Measurements from ENCODE around the gene NUAK2. TPM values are rescaled to one million over a fixed set of nuclear protein-coding genes. Genes with fewer than 3 reads are reported as not detected.

Gene NUAK2
- total and polyA plus RNA-seq, 4 donors = 1.3 to 2.8 (median 1.6) TPM

DNA sequence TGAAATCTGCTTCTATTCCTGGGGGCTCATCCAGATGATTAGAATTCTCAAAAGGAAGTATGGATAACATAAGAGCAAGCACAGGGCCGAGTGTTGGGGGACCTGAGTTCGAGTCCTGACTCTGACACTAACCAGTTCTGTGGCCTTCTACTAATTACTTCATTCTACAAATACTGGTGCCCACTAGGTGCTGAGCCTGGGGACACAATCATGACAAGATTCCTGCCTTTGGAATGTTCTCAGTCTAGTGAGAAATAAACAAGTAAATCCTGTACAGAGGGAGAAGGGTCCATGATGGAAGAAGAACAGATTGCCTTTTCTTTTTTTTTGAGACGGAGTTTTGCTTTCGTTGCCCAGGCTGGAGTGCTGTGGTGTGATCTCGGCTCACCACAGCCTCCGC is 2.2 kb upstream of the NUAK2 start:
- peaks cover 18% of the 10 kb centered on the region for H3K4me1 ChIP-seq (ENCODE audit: control insufficient read depth, insufficient read depth, low read length)
- no CpG with 5 or more reads among the region's 6 CpGs for WGBS (ENCODE audit: insufficient coverage)

DNA sequence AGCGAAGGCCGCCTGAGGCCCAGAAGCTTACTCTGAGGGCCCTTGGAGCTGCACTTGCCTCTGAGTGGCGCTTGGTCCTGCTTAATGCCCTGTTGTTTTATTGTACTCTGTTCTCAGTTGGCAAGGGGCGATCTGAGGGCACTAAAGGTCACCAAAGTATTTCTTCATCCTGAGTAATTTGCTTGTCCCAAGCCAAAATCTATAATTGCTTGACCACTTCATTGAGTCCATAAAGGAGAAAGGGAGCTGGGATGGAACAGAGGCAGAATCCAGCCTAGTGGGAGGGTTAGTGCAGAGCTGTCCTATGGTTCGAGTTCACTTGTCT is 376 bp upstream of the NUAK2 start:
- Histone ChIP-seq H3K27me3 (ENCODE audit: control insufficient read depth, insufficient read depth, low read length) (no peaks in the 10 kb centered on the region), H3K36me3 (ENCODE audit: control insufficient read depth, insufficient read depth, low read length) (no peaks in the 10 kb centered on the region), H3K9me3 (ENCODE audit: control insufficient read depth, insufficient read depth, low read length) (no peaks in the 10 kb centered on the region), H3K4me1 (ENCODE audit: control insufficient read depth, insufficient read depth, low read length) (peaks cover 31% of the 10 kb centered on the region), H3K4me3 (ENCODE audit: low read depth, low read length) (peak overlapping the region; percentile 93), H3K27ac (ENCODE audit: low read depth, low read length) (peak overlapping the region; percentile 72)
- 4% methylated on average over 3 of the region's 5 CpGs for WGBS (ENCODE audit: insufficient coverage)
- DNase-seq (ENCODE audit: low read depth in 4 of 6, low spot score in 6 of 6) = no peak

More for the DNA sequence above, 2.2 kb upstream of the NUAK2 start:
- Histone ChIP-seq H3K27ac (ENCODE audit: low read depth, low read length) (no peak overlapping the region), H3K27me3 (ENCODE audit: control insufficient read depth, insufficient read depth, low read length) (no peaks in the 10 kb centered on the region), H3K36me3 (ENCODE audit: control insufficient read depth, insufficient read depth, low read length) (no peaks in the 10 kb centered on the region), H3K4me3 (ENCODE audit: low read depth, low read length) (no peak overlapping the region), H3K9me3 (ENCODE audit: control insufficient read depth, insufficient read depth, low read length) (no peaks in the 10 kb centered on the region)
- no peak for DNase-seq (ENCODE audit: low read depth in 4 of 6, low spot score in 6 of 6)

DNA sequence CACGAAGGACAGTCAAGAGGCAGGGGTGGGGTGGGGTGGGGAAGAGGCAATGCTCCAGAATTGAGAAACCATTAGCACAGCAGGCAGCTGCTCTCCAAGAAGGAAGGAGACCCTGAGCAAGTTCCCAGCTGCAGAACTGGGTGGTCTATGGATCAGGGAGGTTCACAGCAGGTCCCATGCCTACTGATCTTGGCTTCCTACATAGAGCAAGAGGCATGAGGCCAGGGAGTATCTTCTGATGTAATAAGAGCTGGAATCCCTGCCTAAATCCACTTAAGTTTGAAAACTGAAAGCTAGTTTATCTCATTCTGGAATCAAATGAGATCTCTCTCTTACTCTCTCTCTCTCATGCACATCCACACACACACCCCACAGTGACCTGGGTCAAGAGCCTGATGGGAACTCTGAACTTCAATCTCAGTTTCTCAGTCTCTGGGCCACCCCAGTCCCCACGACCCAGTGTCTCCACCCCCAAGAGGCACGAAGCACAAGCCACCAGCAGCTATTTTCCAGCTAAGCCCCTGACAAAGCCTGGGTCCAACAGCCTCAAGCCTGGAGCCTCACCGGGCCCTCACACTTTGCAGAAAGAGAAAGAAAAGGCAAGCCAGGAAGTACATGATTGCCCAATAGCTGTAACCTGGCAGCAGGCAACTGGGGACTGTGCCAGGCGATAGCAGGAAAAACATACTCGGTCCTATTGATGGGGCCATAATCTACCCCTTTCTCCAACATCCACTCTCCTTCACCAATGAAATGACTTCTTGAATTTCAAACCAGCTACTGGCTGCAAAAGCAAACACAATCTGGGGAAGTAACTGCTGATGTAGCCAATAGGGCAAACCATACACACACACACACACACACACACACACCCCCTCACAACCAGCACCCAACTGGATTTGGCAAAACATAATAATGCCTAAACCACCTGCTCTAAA is 2.2 kb downstream of the NUAK2 start:
- peaks cover 30% of the 10 kb centered on the region for H3K4me1 ChIP-seq (ENCODE audit: control insufficient read depth, insufficient read depth, low read length)
- DNase-seq (ENCODE audit: low read depth in 4 of 6, low spot score in 6 of 6) = peak in 2 of 6 donors; percentile 44 to 46
- 30% methylated on average over 5 of the region's 6 CpGs for WGBS (ENCODE audit: insufficient coverage)
- H3K4me3 ChIP-seq (ENCODE audit: low read depth, low read length) = no peak overlapping the region
- no peak overlapping the region for H3K27ac ChIP-seq (ENCODE audit: low read depth, low read length)
- H3K27me3 ChIP-seq (ENCODE audit: control insufficient read depth, insufficient read depth, low read length) = no peaks in the 10 kb centered on the region
- no peaks in the 10 kb centered on the region for H3K36me3 ChIP-seq (ENCODE audit: control insufficient read depth, insufficient read depth, low read length)
- no peaks in the 10 kb centered on the region for H3K9me3 ChIP-seq (ENCODE audit: control insufficient read depth, insufficient read depth, low read length)

DNA sequence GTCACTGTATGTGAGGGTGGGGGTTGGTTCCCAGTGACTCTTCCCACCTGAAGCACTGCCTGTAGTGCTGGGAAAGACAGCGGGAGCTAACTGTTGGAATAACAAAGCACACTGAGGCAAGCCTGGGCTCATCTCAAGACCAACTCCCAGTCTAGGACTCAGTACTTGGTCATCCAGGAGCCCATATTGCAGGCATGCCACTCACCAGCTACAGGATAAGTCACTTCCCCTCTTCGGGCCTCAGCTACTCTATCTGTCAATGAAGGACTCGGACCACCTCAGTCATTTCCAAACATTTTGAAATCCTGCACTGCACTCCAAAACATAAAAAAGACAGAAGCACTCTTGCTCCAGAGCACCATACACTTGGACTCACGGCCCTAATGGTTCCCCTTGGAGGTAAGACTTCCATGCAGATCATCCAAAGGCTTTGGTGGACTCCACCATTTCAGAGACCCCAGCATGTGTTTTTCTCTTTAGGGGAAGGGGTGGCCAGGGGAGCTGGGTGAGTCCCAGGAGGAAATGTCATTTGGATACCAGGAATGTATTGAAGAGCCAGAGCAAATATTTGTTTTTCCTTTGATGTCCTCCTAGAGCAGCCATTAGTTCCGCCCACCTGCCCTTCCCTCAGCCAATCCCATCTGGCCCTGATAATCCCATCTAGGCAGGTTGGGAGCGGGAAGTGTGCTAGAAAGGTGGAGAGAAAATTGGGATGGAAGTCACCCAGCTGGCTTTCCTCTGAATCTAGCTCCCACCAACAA is 3.1 kb downstream of the NUAK2 start:
- 76% methylated on average over 5 of the region's 6 CpGs for WGBS (ENCODE audit: insufficient coverage)

DNA sequence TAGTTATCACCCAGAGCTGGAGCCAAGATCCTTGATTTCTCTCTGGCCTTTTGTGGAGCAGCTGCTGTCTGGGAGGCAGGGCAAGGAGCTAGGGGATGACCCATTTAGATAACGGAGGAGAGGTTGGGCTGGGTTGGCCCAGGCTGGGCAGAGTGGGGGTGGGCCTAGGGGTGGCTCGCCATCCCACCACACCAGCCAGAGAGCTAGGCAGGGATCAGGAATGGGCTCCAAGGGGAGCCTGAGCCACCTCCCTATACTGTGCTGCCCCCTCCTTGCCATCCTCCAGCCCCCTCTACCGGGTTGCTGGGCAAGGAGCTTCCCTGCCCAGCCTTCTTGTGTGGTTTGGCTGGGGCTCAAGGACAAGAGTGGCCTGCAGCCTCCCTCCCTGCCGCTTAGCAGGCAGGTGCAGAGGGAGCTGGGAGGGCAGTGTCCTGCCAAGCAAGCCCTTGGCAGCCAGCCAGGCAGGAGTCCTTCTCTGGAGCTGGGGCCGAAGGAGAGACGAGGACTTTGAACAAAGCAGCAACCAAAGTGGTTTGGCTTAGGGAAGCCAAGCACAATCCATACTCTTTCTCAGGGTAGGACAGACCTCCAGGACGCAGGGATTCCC is 4.1 kb downstream of the NUAK2 start:
- H3K4me3 ChIP-seq (ENCODE audit: low read depth, low read length) = no peak overlapping the region
- 21% methylated on average over 3 of the region's 7 CpGs for WGBS (ENCODE audit: insufficient coverage)
- H3K9me3 ChIP-seq (ENCODE audit: control insufficient read depth, insufficient read depth, low read length) = no peaks in the 10 kb centered on the region
- no peaks in the 10 kb centered on the region for H3K36me3 ChIP-seq (ENCODE audit: control insufficient read depth, insufficient read depth, low read length)
- H3K4me1 ChIP-seq (ENCODE audit: control insufficient read depth, insufficient read depth, low read length) = peaks cover 43% of the 10 kb centered on the region
- H3K27ac ChIP-seq (ENCODE audit: low read depth, low read length) = peak overlapping the region; percentile 36
- no peaks in the 10 kb centered on the region for H3K27me3 ChIP-seq (ENCODE audit: control insufficient read depth, insufficient read depth, low read length)
- peak in 2 of 6 donors; percentile 81 to 84 for DNase-seq (ENCODE audit: low read depth in 4 of 6, low spot score in 6 of 6)

More for the DNA sequence above, 3.1 kb downstream of the NUAK2 start:
- Histone ChIP-seq H3K36me3 (ENCODE audit: control insufficient read depth, insufficient read depth, low read length) (no peaks in the 10 kb centered on the region), H3K4me3 (ENCODE audit: low read depth, low read length) (no peak overlapping the region), H3K27me3 (ENCODE audit: control insufficient read depth, insufficient read depth, low read length) (no peaks in the 10 kb centered on the region), H3K4me1 (ENCODE audit: control insufficient read depth, insufficient read depth, low read length) (peaks cover 39% of the 10 kb centered on the region), H3K9me3 (ENCODE audit: control insufficient read depth, insufficient read depth, low read length) (no peaks in the 10 kb centered on the region), H3K27ac (ENCODE audit: low read depth, low read length) (no peak overlapping the region)
- DNase-seq (ENCODE audit: low read depth in 4 of 6, low spot score in 6 of 6) = no peak

DNA sequence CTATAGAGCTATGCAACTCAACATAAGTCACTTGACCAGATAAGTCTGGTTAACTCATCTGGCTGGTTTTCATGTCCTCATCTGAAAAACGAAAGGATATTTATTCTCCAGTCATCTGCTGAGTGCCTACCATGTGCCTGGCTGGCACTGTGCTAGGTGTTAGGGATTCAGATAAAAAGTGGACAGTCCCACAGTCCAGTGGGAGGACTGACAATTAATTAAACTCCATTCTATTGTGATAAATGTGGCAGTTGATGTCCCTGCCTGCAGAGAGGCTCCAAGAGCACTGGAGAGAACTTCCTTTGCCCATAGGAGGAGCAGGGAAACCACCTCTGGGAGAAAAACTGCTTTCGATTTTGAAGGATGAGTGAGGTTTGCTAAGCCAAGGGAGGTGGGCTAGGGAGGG is 5.4 kb downstream of the NUAK2 start:
- no peak for DNase-seq (ENCODE audit: low read depth in 4 of 6, low spot score in 6 of 6)
- H3K36me3 ChIP-seq (ENCODE audit: control insufficient read depth, insufficient read depth, low read length) = no peaks in the 10 kb centered on the region
- 39% methylated on average over 2 of the region's 2 CpGs for WGBS (ENCODE audit: insufficient coverage)
- no peaks in the 10 kb centered on the region for H3K27me3 ChIP-seq (ENCODE audit: control insufficient read depth, insufficient read depth, low read length)
- no peak overlapping the region for H3K27ac ChIP-seq (ENCODE audit: low read depth, low read length)
- H3K9me3 ChIP-seq (ENCODE audit: control insufficient read depth, insufficient read depth, low read length) = no peaks in the 10 kb centered on the region
- no peak overlapping the region for H3K4me3 ChIP-seq (ENCODE audit: low read depth, low read length)
- H3K4me1 ChIP-seq (ENCODE audit: control insufficient read depth, insufficient read depth, low read length) = peaks cover 36% of the 10 kb centered on the region

DNA sequence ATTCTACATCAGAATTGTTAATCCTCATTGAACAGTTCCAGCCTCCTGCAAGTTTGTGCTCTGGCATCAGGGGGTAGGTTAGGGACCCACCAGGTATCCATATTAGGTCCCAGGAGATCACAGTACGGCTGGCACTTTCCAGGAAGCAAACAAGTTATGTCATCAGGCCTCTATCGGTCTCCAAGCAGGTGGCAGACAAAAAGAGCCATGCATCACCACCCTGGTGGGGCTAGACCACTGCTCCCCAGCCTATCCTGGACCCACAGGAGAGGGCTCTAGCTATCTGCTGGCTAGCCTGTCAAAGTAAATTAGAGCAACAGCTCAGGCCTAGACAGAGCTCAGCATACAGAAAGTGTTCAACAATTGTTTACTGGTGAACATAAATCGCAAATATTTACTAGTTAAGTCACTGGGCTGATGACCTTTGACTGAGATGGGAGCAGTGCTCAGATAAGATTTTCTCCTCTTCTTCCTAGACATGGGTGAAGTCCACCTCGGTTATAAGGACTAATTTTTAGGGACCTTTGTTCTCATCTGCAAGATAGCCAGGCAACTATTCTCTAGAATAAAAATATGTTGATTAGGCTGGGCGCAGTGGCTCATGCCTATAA is 6.4 kb downstream of the NUAK2 start:
- Histone ChIP-seq H3K27me3 (ENCODE audit: control insufficient read depth, insufficient read depth, low read length) (no peaks in the 10 kb centered on the region), H3K4me1 (ENCODE audit: control insufficient read depth, insufficient read depth, low read length) (peaks cover 34% of the 10 kb centered on the region), H3K27ac (ENCODE audit: low read depth, low read length) (no peak overlapping the region), H3K36me3 (ENCODE audit: control insufficient read depth, insufficient read depth, low read length) (no peaks in the 10 kb centered on the region), H3K9me3 (ENCODE audit: control insufficient read depth, insufficient read depth, low read length) (no peaks in the 10 kb centered on the region), H3K4me3 (ENCODE audit: low read depth, low read length) (no peak overlapping the region)
- no peak for DNase-seq (ENCODE audit: low read depth in 4 of 6, low spot score in 6 of 6)
- 45% methylated on average over 2 of the region's 5 CpGs for WGBS (ENCODE audit: insufficient coverage)

DNA sequence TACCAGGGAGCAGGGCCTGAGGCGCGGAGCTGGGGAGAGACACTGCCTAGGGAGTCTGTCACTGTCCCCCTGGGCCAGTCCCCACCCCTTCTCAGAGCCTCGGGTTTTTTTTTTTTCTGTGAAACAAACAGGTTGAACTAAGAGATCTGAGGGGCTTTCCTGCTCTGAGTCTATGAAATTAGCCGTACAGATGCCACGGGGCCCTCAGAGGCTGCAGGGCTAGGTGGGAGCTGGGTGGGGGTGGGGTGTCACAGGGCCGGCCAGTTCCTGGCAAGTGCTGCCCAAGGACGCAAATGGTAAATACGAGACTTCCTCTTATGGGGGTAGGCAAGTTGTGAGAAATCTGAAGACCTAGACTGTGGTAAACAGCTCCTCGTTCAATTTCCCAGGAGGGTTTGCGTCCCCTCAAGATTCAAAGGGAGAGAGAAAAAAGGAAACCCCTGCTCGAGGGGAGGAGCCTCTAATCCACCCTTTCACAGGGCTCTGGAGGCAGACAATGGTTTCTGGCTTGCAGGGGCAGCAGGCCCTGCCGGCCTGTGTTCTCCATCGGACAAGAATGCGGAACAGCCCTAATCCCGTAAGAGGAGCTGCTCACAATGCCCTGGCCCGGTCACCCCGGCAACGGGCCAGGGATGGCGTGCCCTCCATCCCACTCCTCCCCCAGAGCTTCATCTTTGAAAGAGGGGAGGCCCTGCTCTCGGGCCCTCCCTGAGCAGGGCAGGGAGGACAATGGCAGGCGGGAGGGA is 7.8 kb downstream of the NUAK2 start:
- H3K9me3 ChIP-seq (ENCODE audit: control insufficient read depth, insufficient read depth, low read length) = no peaks in the 10 kb centered on the region
- peaks cover 27% of the 10 kb centered on the region for H3K4me1 ChIP-seq (ENCODE audit: control insufficient read depth, insufficient read depth, low read length)
- peak in 3 of 6 donors; percentile 44 to 90 (median 88) for DNase-seq (ENCODE audit: low read depth in 4 of 6, low spot score in 6 of 6)
- H3K27ac ChIP-seq (ENCODE audit: low read depth, low read length) = peak overlapping the region; percentile 81
- WGBS (ENCODE audit: insufficient coverage) = 9% methylated on average over 15 of the region's 21 CpGs
- H3K36me3 ChIP-seq (ENCODE audit: control insufficient read depth, insufficient read depth, low read length) = no peaks in the 10 kb centered on the region
- H3K4me3 ChIP-seq (ENCODE audit: low read depth, low read length) = no peak overlapping the region
- no peaks in the 10 kb centered on the region for H3K27me3 ChIP-seq (ENCODE audit: control insufficient read depth, insufficient read depth, low read length)

Data from spinal cord (tissue), 10 donors.